Neural cell (in vitro differentiated cells): ENCODE measurements around the gene FUT6. TPM values are rescaled to one million over a fixed set of nuclear protein-coding genes. Genes with fewer than 3 reads are reported as not detected.

Source experiments
- H2AFZ ChIP-seq: fragments of 200-600, 300-800 bp; sonication (generic), shearing (Covaris generic); 2 replicates; pipeline ENCODE4 v1.6.0; 2014; ENCODE audit warnings: low read depth, mild to moderate bottlenecking, antibody characterized with exemption, low read length, moderate library complexity
- H3F3A ChIP-seq: fragments of 200-600 bp; shearing (Covaris generic); 2 replicates; pipeline ENCODE4 v1.6.1; 2016; ENCODE audit warnings: mild to moderate bottlenecking, moderate library complexity, mixed read lengths, antibody characterized with exemption, low read length; ENCODE audit not compliant: insufficient read depth, poor library complexity, severe bottlenecking
- H3K27ac ChIP-seq: fragments of 200-600, 300-800 bp; sonication (generic), shearing (Covaris generic); 2 replicates; pipeline ENCODE4 v1.5.1; 2014; ENCODE audit warnings: mild to moderate bottlenecking, low read length, moderate library complexity
- H3K27me3 ChIP-seq: fragments of 300-800, 200-600 bp; sonication (generic), shearing (Covaris generic); 2 replicates; pipeline ENCODE4 v1.6.0; 2014; ENCODE audit warnings: mild to moderate bottlenecking, low read depth, low read length, moderate library complexity; ENCODE audit not compliant: insufficient read depth
- H3K36me3 ChIP-seq: fragments of 300-800, 200-600 bp; sonication (generic), shearing (Covaris generic); 2 replicates; pipeline ENCODE4 v1.5.1; 2014; ENCODE audit warnings: mild to moderate bottlenecking, antibody characterized with exemption, low read length, moderate library complexity; ENCODE audit not compliant: insufficient read depth
- H3K4me2 ChIP-seq: fragments of 300-800, 200-600 bp; sonication (generic), shearing (Covaris generic); 2 replicates; pipeline ENCODE4 v1.6.0; 2014; ENCODE audit warnings: mild to moderate bottlenecking, low read length
- H3K4me3 ChIP-seq: fragments of 300-800, 200-600 bp; sonication (generic), shearing (Covaris generic); 2 replicates; pipeline ENCODE4 v1.5.1; 2014; ENCODE audit warnings: mild to moderate bottlenecking, low read length, moderate library complexity
- H3K79me2 ChIP-seq: fragments of 200-600 bp; shearing (Covaris generic); replicated peaks from 2 replicates; pipeline ENCODE4 v1.6.0; 2014; ENCODE audit warnings: mild to moderate bottlenecking, low read length, moderate library complexity; ENCODE audit not compliant: insufficient read depth
- H3K9ac ChIP-seq: fragments of 300-800, 200-600 bp; sonication (generic), shearing (Covaris generic); 2 replicates; pipeline ENCODE4 v1.6.1; 2016; ENCODE audit warnings: mild to moderate bottlenecking, low read length, mixed read lengths
- H3K9me2 ChIP-seq: fragments of 200-600 bp; shearing (Covaris generic); 2 replicates; pipeline ENCODE4 v1.6.1; 2016; ENCODE audit warnings: mild to moderate bottlenecking, low read length, mixed read lengths; ENCODE audit not compliant: insufficient read depth
- H3K9me3 ChIP-seq: fragments of 200-600, 300-800 bp; sonication (generic), shearing (Covaris generic); 2 replicates; pipeline ENCODE4 v1.6.1; 2016; ENCODE audit warnings: mild to moderate bottlenecking, mixed run types, low read length, moderate library complexity, mixed read lengths
- H4K20me1 ChIP-seq: fragments of 200-600 bp; shearing (Covaris generic); 2 replicates; pipeline ENCODE4 v1.6.1; 2016; ENCODE audit warnings: mild to moderate bottlenecking, mixed run types; ENCODE audit not compliant: insufficient read depth
- CTCF ChIP-seq: fragments of 450-650 bp; IDR thresholded peaks from 2 replicates; pipeline ENCODE4 v1.5.1; 2014; ENCODE audit warnings: antibody characterized with exemption, mild to moderate bottlenecking, moderate library complexity; ENCODE audit not compliant: poor library complexity, severe bottlenecking
- EP300 ChIP-seq: fragments of 450-650 bp; conservative IDR thresholded peaks from 2 replicates; pipeline ENCODE4 v1.6.1; 2014; ENCODE audit warnings: antibody characterized with exemption, mild to moderate bottlenecking, moderate library complexity; ENCODE audit not compliant: poor library complexity, severe bottlenecking
- EZH2 ChIP-seq: fragments of 200-600, 300-800 bp; shearing (Covaris generic), sonication (generic); IDR thresholded peaks from 2 replicates; pipeline ENCODE4 v1.6.1; 2014; ENCODE audit warnings: antibody characterized with exemption, low read length, borderline replicate concordance, mild to moderate bottlenecking; ENCODE audit not compliant: insufficient read depth, poor library complexity, severe bottlenecking
- MXI1 ChIP-seq: fragments of 450-650 bp; conservative IDR thresholded peaks from 2 replicates; pipeline ENCODE4 v1.6.1; 2014; ENCODE audit warnings: antibody characterized with exemption, mild to moderate bottlenecking; ENCODE audit not compliant: poor library complexity, severe bottlenecking
- POLR2AphosphoS5 ChIP-seq: IDR thresholded peaks from 2 replicates; pipeline ENCODE4 v1.6.1; 2012
- SMC3 ChIP-seq: fragments of 450-650 bp; conservative IDR thresholded peaks from 2 replicates; pipeline ENCODE4 v1.6.1; 2014; ENCODE audit warnings: antibody characterized with exemption, mild to moderate bottlenecking, moderate library complexity; ENCODE audit not compliant: poor library complexity
- TAF1 ChIP-seq: IDR thresholded peaks from 2 replicates; pipeline ENCODE4 v1.6.1; 2012; ENCODE audit warnings: low read depth
- polyA plus RNA-seq: library from polyadenylated mRNA; depleted of rRNA; stranded (reverse); fragments of >200 nt; gene quantifications from 2 replicates; pipeline ENCODE4 v1.2.3, GENCODE V29; 2014

Gene FUT6
- polyA plus RNA-seq, 1 donor from 2014 or later, result not detected

GRCh38 chr19:5808120-5808816 lies 31.2 kb downstream of the FUT6 start:
- no peak overlapping the region for H3K4me2 ChIP-seq
- no peaks in the 10 kb centered on the region for H3K36me3 ChIP-seq
- H3K9me2 ChIP-seq, result no peaks in the 10 kb centered on the region
- peaks cover 31% of the 10 kb centered on the region for H3K27me3 ChIP-seq
- H3K79me2 ChIP-seq, result no peaks in the 10 kb centered on the region
- H3K9ac ChIP-seq, result no peak overlapping the region
- no peaks in the 10 kb centered on the region for H4K20me1 ChIP-seq
- H3K9me3 ChIP-seq, result no peaks in the 10 kb centered on the region
- no peak overlapping the region for H3K4me3 ChIP-seq
- no peaks in the 10 kb centered on the region for H3F3A ChIP-seq
- TF ChIP-seq MXI1 (no peak), SMC3 (no peak), EZH2 (no peak), POLR2AphosphoS5 (no peak), TAF1 (no peak)
- no peak overlapping the region for H2AFZ ChIP-seq
- H3K27ac ChIP-seq, result no peak overlapping the region

- H3K79me2 ChIP-seq, result no peaks in the 10 kb centered on the region
- H3K9me3 ChIP-seq, result no peaks in the 10 kb centered on the region
- H3K27ac ChIP-seq, result no peak overlapping the region
- no peaks in the 10 kb centered on the region for H3K9me2 ChIP-seq
- no peaks in the 10 kb centered on the region for H4K20me1 ChIP-seq
- H3F3A ChIP-seq, result no peaks in the 10 kb centered on the region
- no peak overlapping the region for H3K4me3 ChIP-seq
- H3K27me3 ChIP-seq, result peaks cover 32% of the 10 kb centered on the region
- TF ChIP-seq POLR2AphosphoS5 (no peak), MXI1 (no peak), EZH2 (no peak), SMC3 (no peak), CTCF (no peak), TAF1 (no peak)
- no peak overlapping the region for H3K9ac ChIP-seq
- no peak overlapping the region for H3K4me2 ChIP-seq
- H3K36me3 ChIP-seq, result no peaks in the 10 kb centered on the region
- H2AFZ ChIP-seq, result no peak overlapping the region
Observed at GRCh38 chr19:5806905-5807304, 32.6 kb downstream of the FUT6 start.

- Histone ChIP-seq H3K9ac (no peak overlapping the region), H3K9me3 (no peaks in the 10 kb centered on the region), H3K27me3 (peaks cover 32% of the 10 kb centered on the region), H3K9me2 (no peaks in the 10 kb centered on the region), H3F3A (no peaks in the 10 kb centered on the region), H4K20me1 (no peaks in the 10 kb centered on the region), H3K4me3 (no peak overlapping the region), H3K27ac (no peak overlapping the region), H3K36me3 (no peaks in the 10 kb centered on the region), H3K4me2 (no peak overlapping the region), H2AFZ (no peak overlapping the region), H3K79me2 (no peaks in the 10 kb centered on the region)
- no peak for TF ChIP-seq POLR2AphosphoS5
- no peak for TF ChIP-seq EP300
- no peak for TF ChIP-seq EZH2
- peak; percentile 14 for TF ChIP-seq SMC3
- peak; percentile 19 for TF ChIP-seq CTCF
Observed at GRCh38 chr19:5806133-5806489, 33.4 kb downstream of the FUT6 start.
